Keratinocyte (primary cell): ENCODE measurements around the gene TMEM135. TPM values are rescaled to one million over a fixed set of nuclear protein-coding genes. Genes with fewer than 3 reads are reported as not detected.

Experiments
- DNase-seq: peaks from one replicate; pipeline ENCODE4 v3.0.0-alpha.2; 2011; ENCODE audit warnings: low read depth, missing footprints, low spot score
- FAIRE-seq: peaks from 2 replicates; lab custom pipeline; 2011; peaks lifted over from hg19 to GRCh38; lab: Jason Lieb, UNC
- H2AFZ ChIP-seq: 2 replicates; pipeline ENCODE4 v1.6.0; 2012; ENCODE audit warnings: low read length, control low read depth, inconsistent platforms; ENCODE audit not compliant: control insufficient read depth
- H3K27ac ChIP-seq: 2 replicates; pipeline ENCODE4 v1.5.1; 2011; ENCODE audit warnings: low read length; ENCODE audit not compliant: control insufficient read depth, insufficient read depth
- H3K27me3 ChIP-seq: 3 replicates; pipeline ENCODE4 v1.6.0; 2011; ENCODE audit warnings: low read length; ENCODE audit not compliant: control insufficient read depth, insufficient read depth; ENCODE audit errors: extremely low read depth
- H3K36me3 ChIP-seq, 2 experiments: 2 replicates in 1 of 2; 3 replicates in 1 of 2; pipeline ENCODE4 v1.5.1; 2011; ENCODE audit warnings: low read length in 2 of 2, mild to moderate bottlenecking in 1 of 2; ENCODE audit not compliant: control insufficient read depth in 2 of 2, insufficient read depth in 2 of 2; ENCODE audit errors: extremely low read depth in 1 of 2
- H3K4me1 ChIP-seq: 3 replicates; pipeline ENCODE4 v1.5.1; 2011; ENCODE audit warnings: low read length; ENCODE audit not compliant: control insufficient read depth, insufficient read depth; ENCODE audit errors: extremely low read depth
- H3K4me2 ChIP-seq: 3 replicates; pipeline ENCODE4 v1.6.0; 2011; ENCODE audit warnings: low read depth, low read length; ENCODE audit not compliant: control insufficient read depth, insufficient read depth; ENCODE audit errors: extremely low read depth
- H3K4me3 ChIP-seq, 3 experiments: fragments of 200-600 bp in 1 of 3; sonication (generic) in 1 of 3; 2 replicates in 2 of 3; 3 replicates in 1 of 3; pipeline ENCODE4 v1.5.1; 2011 to 2016; ENCODE audit warnings: low read length in 3 of 3, mild to moderate bottlenecking in 3 of 3, control low read depth in 2 of 3, inconsistent platforms in 1 of 3, low read depth in 1 of 3, mixed read lengths in 1 of 3, mixed run types in 1 of 3, moderate library complexity in 1 of 3; ENCODE audit not compliant: control insufficient read depth in 2 of 3, insufficient read depth in 2 of 3; ENCODE audit errors: extremely low read depth in 1 of 3
- H3K79me2 ChIP-seq: 2 replicates; pipeline ENCODE4 v1.6.0; 2012; ENCODE audit warnings: low read length; ENCODE audit not compliant: control insufficient read depth, insufficient read depth
- H3K9ac ChIP-seq: 3 replicates; pipeline ENCODE4 v1.6.0; 2011; ENCODE audit warnings: low read length; ENCODE audit not compliant: control insufficient read depth, insufficient read depth; ENCODE audit errors: extremely low read depth
- H3K9me1 ChIP-seq: 3 replicates; pipeline ENCODE4 v1.6.0; 2011; ENCODE audit warnings: low read length; ENCODE audit not compliant: control insufficient read depth, insufficient read depth; ENCODE audit errors: extremely low read depth
- H3K9me3 ChIP-seq: 2 replicates; pipeline ENCODE4 v1.5.1; 2012; ENCODE audit warnings: low read depth, low read length; ENCODE audit not compliant: control insufficient read depth
- H4K20me1 ChIP-seq: 3 replicates; pipeline ENCODE4 v1.6.0; 2011; ENCODE audit warnings: low read length; ENCODE audit not compliant: control insufficient read depth, insufficient read depth; ENCODE audit errors: extremely low read depth
- EZH2 ChIP-seq: IDR thresholded peaks from one replicate; pipeline ENCODE4 v1.6.1; 2012; ENCODE audit warnings: inconsistent platforms, mild to moderate bottlenecking, low read length, moderate library complexity
- dilution Hi-C: fragments of 300-500 bp; cut with MboI; formaldehyde crosslinking; loops from one replicate; pipeline ENCODE4 v1.7.0; 2020; ENCODE audit warnings: low sequenced_read_pairs; ENCODE audit not compliant: extremely low pct_ligation_motif_present
- polyA plus RNA-seq, 5 experiments: library from polyadenylated mRNA; depleted of rRNA in 3 of 5; stranded (reverse) in 3 of 5; stranded (forward) in 1 of 5; unstranded in 1 of 5; fragments of >200 nt; gene quantifications; 1 replicate in 1 of 5; 2 replicates in 3 of 5; 3 replicates in 1 of 5; pipeline versions ENCODE4 v1.2.1 to v1.2.3, GENCODE V29; 2011 to 2012; ENCODE audit warnings: missing spikeins in 2 of 5, low read depth in 1 of 5, low replicate concordance in 1 of 5
- TF ChIP-seq, protein P1 (sequence below), 3 experiments: IDR thresholded peaks in 1 of 3; conservative IDR thresholded peaks in 1 of 3; optimal IDR thresholded peaks in 1 of 3; 2 replicates in 2 of 3; 3 replicates in 1 of 3; pipeline versions ENCODE3 to v1.5.1; 2011; ENCODE audit warnings: low read length in 3 of 3, mild to moderate bottlenecking in 3 of 3, moderate library complexity in 2 of 3, control low read depth in 1 of 3, inconsistent platforms in 1 of 3; ENCODE audit not compliant: insufficient read depth in 2 of 3; ENCODE audit errors: extremely low read depth in 1 of 3

TMEM135 gene
- polyA plus RNA-seq, 1 donor (not counting 4 experiments of a cell fraction or from before 2014, with no cell fraction given), result 15.0 TPM

DNA sequence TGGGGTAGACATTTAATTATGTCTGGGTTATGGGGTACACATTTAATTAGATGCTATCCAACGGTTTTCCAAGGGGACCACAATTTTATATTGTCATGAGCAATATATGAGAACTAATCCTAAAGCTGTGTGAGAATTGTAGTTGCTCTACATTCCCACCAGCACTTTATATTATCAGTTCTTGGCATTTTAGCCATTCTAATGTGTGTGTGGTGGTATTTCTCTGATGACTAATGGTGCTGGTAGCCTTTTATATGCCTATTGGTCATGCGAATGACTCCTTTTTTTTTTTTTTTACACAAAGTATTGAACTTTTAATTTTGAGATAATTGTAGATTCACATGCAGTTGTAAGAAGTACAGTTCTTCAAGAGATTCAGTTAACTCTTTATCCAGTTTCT, 26.2 kb downstream of the TMEM135 start:
- TF ChIP-seq, protein P1, sequence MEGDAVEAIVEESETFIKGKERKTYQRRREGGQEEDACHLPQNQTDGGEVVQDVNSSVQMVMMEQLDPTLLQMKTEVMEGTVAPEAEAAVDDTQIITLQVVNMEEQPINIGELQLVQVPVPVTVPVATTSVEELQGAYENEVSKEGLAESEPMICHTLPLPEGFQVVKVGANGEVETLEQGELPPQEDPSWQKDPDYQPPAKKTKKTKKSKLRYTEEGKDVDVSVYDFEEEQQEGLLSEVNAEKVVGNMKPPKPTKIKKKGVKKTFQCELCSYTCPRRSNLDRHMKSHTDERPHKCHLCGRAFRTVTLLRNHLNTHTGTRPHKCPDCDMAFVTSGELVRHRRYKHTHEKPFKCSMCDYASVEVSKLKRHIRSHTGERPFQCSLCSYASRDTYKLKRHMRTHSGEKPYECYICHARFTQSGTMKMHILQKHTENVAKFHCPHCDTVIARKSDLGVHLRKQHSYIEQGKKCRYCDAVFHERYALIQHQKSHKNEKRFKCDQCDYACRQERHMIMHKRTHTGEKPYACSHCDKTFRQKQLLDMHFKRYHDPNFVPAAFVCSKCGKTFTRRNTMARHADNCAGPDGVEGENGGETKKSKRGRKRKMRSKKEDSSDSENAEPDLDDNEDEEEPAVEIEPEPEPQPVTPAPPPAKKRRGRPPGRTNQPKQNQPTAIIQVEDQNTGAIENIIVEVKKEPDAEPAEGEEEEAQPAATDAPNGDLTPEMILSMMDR (optimal IDR thresholded peaks at IDR 0.05 in 1 of 3, IDR thresholded peaks at IDR 0.05 in 1 of 3, conservative IDR thresholded peaks at IDR 0.05 in 1 of 3; ENCODE audit: extremely low read depth in 1 of 3, insufficient read depth in 2 of 3, low read length in 3 of 3), result no peak
- no peak for TF ChIP-seq EZH2
- H3K4me2 ChIP-seq, result no peak overlapping the region
- no peak for DNase-seq
- H3K9ac ChIP-seq, result no peak overlapping the region
- H3K36me3 ChIP-seq, result no peaks in the 10 kb centered on the region
- no peaks in the 10 kb centered on the region for H3K9me3 ChIP-seq
- dilution Hi-C loops, result no loop called here
- no peak for FAIRE-seq
- no peak overlapping the region for H3K4me3 ChIP-seq
- peaks cover 5% of the 10 kb centered on the region for H3K79me2 ChIP-seq
- H3K27me3 ChIP-seq, result no peaks in the 10 kb centered on the region
- H3K27ac ChIP-seq, result no peak overlapping the region
- no peaks in the 10 kb centered on the region for H3K4me1 ChIP-seq
- no peaks in the 10 kb centered on the region for H3K9me1 ChIP-seq
- no peak overlapping the region for H2AFZ ChIP-seq
- no peaks in the 10 kb centered on the region for H4K20me1 ChIP-seq

DNA sequence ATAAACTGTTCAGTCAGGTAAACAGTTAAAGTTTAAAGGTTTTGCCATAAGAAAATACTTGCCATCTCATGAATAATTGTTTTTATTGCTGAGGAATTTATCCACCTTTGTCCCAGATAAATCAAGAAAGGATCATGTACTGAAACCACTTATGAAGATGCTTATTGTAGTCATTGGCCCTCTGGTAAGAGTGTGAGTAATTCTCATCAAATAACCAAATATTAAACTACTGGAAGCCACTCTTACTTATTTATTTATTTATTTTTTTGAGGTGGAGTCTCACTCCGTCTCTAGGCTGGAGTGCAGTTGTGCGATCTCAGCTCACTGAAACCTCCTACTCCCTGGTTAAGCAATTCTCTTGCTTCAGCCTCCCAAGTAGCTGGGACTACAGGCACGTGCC, 35.1 kb downstream of the TMEM135 start:
- H2AFZ ChIP-seq, result no peak overlapping the region
- no peak overlapping the region for H3K9ac ChIP-seq
- H3K4me2 ChIP-seq, result no peak overlapping the region
- FAIRE-seq (no peak), DNase-seq (no peak)
- peaks cover 0 to 2% of the 10 kb centered on the region in 2 experiments for H3K36me3 ChIP-seq
- H3K79me2 ChIP-seq, result no peaks in the 10 kb centered on the region
- TF ChIP-seq EZH2, result no peak
- TF ChIP-seq, protein P1 (optimal IDR thresholded peaks at IDR 0.05 in 1 of 3, IDR thresholded peaks at IDR 0.05 in 1 of 3, conservative IDR thresholded peaks at IDR 0.05 in 1 of 3; ENCODE audit: extremely low read depth in 1 of 3, insufficient read depth in 2 of 3, low read length in 3 of 3), result no peak
- H3K4me1 ChIP-seq, result no peaks in the 10 kb centered on the region
- no peaks in the 10 kb centered on the region for H3K9me1 ChIP-seq
- dilution Hi-C loops, result no loop called here
- H3K27me3 ChIP-seq, result no peaks in the 10 kb centered on the region
- no peak overlapping the region for H3K27ac ChIP-seq
- H3K9me3 ChIP-seq, result no peaks in the 10 kb centered on the region
- no peak overlapping the region for H3K4me3 ChIP-seq
- H4K20me1 ChIP-seq, result no peaks in the 10 kb centered on the region
